HepG2 (cell line): ENCODE measurements around the gene FAS. TPM values are rescaled to one million over a fixed set of nuclear protein-coding genes. Genes with fewer than 3 reads are reported as not detected.

Experiments
- ATF7 ChIP-seq, 2 experiments: fragments of 450-650 bp in 1 of 2; sonication (generic) in 1 of 2; formaldehyde crosslinking in 1 of 2; IDR thresholded peaks; 2 replicates each; pipeline versions ENCODE4 v1.4.0 to v1.6.1; 2016 to 2020; ENCODE audit warnings: antibody characterized with exemption in 1 of 2, mild to moderate bottlenecking in 1 of 2, missing genetic modification reagents in 1 of 2
- FOXA3 ChIP-seq: IDR thresholded peaks from 2 replicates; pipeline ENCODE4 v1.6.1; 2016; ENCODE audit warnings: missing genetic modification reagents, missing compliant biosample characterization
- ISL2 ChIP-seq: sonication (generic); formaldehyde crosslinking; IDR thresholded peaks from 2 replicates; pipeline ENCODE4 v1.5.0; 2020; ENCODE audit warnings: missing genetic modification reagents
- KMT2B ChIP-seq: IDR thresholded peaks from 2 replicates; pipeline ENCODE4 v1.6.1; 2016; ENCODE audit warnings: missing genetic modification reagents, missing compliant biosample characterization
- MIER3 ChIP-seq: IDR thresholded peaks from 2 replicates; pipeline ENCODE4 v1.6.1; 2016; ENCODE audit warnings: missing compliant biosample characterization, borderline replicate concordance
- RAD51 ChIP-seq: fragments of 450-650 bp; IDR thresholded peaks from 2 replicates; pipeline ENCODE4 v1.6.1; 2016; ENCODE audit warnings: borderline replicate concordance
- SMAD1 ChIP-seq: sonication (generic); formaldehyde crosslinking; IDR thresholded peaks from 2 replicates; pipeline ENCODE4 v1.4.0; 2020; ENCODE audit warnings: missing genetic modification reagents, low read depth, mild to moderate bottlenecking, borderline replicate concordance
- SRSF1 ChIP-seq: fragments of 200-400 bp; formaldehyde crosslinking; optimal IDR thresholded peaks from 2 replicates; pipeline ENCODE3; 2017; ENCODE audit warnings: mild to moderate bottlenecking, low read depth, low read length, moderate library complexity
- TSC22D2 ChIP-seq: sonication (generic); formaldehyde crosslinking; IDR thresholded peaks from 2 replicates; pipeline ENCODE4 v1.5.1; 2020; ENCODE audit warnings: missing genetic modification reagents, mild to moderate bottlenecking, borderline replicate concordance
- ZNF296 ChIP-seq: sonication (generic); formaldehyde crosslinking; conservative IDR thresholded peaks from 2 replicates; pipeline ENCODE4 v1.5.0; 2020; ENCODE audit warnings: mild to moderate bottlenecking, missing genetic modification reagents
- ZNF629 ChIP-seq: sonication (generic); formaldehyde crosslinking; conservative IDR thresholded peaks from 2 replicates; pipeline ENCODE4 v1.5.0; 2020; ENCODE audit warnings: missing genetic modification reagents
- ZSCAN9 ChIP-seq: IDR thresholded peaks from 2 replicates; pipeline ENCODE4 v1.6.1; 2016; ENCODE audit warnings: borderline replicate concordance
- polyA plus RNA-seq, 8 experiments: library from polyadenylated mRNA; depleted of rRNA in 3 of 8; stranded (reverse) in 7 of 8; unstranded in 1 of 8; fragments of >200 nt; fragmentation: Illumina TruSeq in 4 of 8; extraction: Trizol in 4 of 8; gene quantifications; 2 replicates each; pipeline versions ENCODE4 v1.2.1 to v1.2.3, GENCODE V29; 2011 to 2016; ENCODE audit warnings: low read depth in 4 of 8, missing spikeins in 1 of 8, mixed read lengths in 1 of 8; ENCODE audit not compliant: insufficient read depth in 1 of 8
- total RNA-seq, 5 experiments: library from RNA; depleted of rRNA; stranded (reverse); fragments of >200 nt; fragmentation: Illumina TruSeq; extraction: Trizol; gene quantifications; 2 replicates each; pipeline ENCODE4 v1.2.3, GENCODE V29; 2016; ENCODE audit warnings: low read depth in 1 of 5
- TF ChIP-seq, protein P1 (sequence below): sonication (generic); formaldehyde crosslinking; IDR thresholded peaks from 2 replicates; pipeline ENCODE4 v1.5.1; 2020; ENCODE audit warnings: mild to moderate bottlenecking, missing genetic modification reagents, moderate library complexity
- TF ChIP-seq, protein P2 (sequence below): sonication (generic); formaldehyde crosslinking; IDR thresholded peaks from 2 replicates; pipeline ENCODE4 v1.5.0; 2020; ENCODE audit warnings: mild to moderate bottlenecking, missing genetic modification reagents, borderline replicate concordance
- TF ChIP-seq, protein P3 (sequence below): sonication (generic); formaldehyde crosslinking; IDR thresholded peaks from 2 replicates; pipeline ENCODE4 v1.5.1; 2020; ENCODE audit warnings: mild to moderate bottlenecking, missing genetic modification reagents, borderline replicate concordance

FAS gene
- total and polyA plus RNA-seq, 2 of the 13 experiments (the other 11 are each of a cell fraction or from before 2014, with no cell fraction given), result 5.9 to 17.9 TPM

DNA sequence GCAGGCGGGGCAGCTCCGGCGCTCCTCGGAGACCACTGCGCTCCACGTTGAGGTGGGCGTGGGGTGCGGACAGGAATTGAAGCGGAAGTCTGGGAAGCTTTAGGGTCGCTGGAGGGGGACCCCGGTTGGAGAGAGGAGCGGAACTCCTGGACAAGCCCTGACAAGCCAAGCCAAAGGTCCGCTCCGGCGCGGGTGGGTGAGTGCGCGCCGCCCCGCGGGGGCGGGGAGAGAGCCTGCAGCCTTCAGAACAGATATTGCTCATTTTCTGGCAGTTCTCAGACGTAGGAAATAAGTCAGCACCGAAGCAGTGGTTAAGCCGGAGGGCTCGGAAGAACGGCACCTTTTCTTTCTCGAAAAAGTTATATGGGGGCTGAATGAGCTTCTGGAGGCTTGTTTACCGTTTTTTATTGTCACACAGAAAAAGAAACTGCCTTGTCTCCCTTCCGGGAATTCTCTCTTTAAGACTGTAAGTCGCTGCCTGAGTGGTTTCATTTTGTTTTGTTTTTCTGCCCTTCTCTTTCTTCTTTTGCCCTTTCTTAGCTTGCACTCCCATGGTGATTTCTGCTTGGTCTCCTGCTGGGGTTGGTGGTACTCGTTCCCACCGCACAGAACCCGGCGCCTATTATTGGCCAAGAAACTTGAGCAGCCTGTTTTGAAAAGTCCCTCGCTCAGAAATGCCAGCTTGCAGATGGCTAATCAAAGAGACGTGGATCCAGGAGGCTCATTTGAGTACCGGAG, 732 bp downstream of the FAS start (continued):
- TF ChIP-seq SRSF1 (peak; percentile 11), ZNF629 (CRISPR knock-in tag) (no peak), TSC22D2 (CRISPR knock-in tag) (no peak), FOXA3 (CRISPR knock-in tag) (no peak), KMT2B (CRISPR knock-in tag) (no peak), ATF7 (IDR thresholded peaks at IDR 0.05) (no peak), ATF7 (CRISPR knock-in tag; IDR thresholded peaks at IDR 0.05) (no peak), MIER3 (CRISPR knock-in tag) (no peak), SMAD1 (CRISPR knock-in tag) (no peak), ZNF296 (no peak), ISL2 (CRISPR knock-in tag) (peak; percentile 48; the same call in 1 of the 2 replicates), RAD51 (no peak), ZSCAN9 (CRISPR knock-in tag) (no peak)
- TF ChIP-seq, protein P1, sequence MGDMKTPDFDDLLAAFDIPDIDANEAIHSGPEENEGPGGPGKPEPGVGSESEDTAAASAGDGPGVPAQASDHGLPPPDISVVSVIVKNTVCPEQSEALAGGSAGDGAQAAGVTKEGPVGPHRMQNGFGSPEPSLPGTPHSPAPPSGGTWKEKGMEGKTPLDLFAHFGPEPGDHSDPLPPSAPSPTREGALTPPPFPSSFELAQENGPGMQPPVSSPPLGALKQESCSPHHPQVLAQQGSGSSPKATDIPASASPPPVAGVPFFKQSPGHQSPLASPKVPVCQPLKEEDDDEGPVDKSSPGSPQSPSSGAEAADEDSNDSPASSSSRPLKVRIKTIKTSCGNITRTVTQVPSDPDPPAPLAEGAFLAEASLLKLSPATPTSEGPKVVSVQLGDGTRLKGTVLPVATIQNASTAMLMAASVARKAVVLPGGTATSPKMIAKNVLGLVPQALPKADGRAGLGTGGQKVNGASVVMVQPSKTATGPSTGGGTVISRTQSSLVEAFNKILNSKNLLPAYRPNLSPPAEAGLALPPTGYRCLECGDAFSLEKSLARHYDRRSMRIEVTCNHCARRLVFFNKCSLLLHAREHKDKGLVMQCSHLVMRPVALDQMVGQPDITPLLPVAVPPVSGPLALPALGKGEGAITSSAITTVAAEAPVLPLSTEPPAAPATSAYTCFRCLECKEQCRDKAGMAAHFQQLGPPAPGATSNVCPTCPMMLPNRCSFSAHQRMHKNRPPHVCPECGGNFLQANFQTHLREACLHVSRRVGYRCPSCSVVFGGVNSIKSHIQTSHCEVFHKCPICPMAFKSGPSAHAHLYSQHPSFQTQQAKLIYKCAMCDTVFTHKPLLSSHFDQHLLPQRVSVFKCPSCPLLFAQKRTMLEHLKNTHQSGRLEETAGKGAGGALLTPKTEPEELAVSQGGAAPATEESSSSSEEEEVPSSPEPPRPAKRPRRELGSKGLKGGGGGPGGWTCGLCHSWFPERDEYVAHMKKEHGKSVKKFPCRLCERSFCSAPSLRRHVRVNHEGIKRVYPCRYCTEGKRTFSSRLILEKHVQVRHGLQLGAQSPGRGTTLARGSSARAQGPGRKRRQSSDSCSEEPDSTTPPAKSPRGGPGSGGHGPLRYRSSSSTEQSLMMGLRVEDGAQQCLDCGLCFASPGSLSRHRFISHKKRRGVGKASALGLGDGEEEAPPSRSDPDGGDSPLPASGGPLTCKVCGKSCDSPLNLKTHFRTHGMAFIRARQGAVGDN, result peak; percentile 47
- TF ChIP-seq, protein P2, sequence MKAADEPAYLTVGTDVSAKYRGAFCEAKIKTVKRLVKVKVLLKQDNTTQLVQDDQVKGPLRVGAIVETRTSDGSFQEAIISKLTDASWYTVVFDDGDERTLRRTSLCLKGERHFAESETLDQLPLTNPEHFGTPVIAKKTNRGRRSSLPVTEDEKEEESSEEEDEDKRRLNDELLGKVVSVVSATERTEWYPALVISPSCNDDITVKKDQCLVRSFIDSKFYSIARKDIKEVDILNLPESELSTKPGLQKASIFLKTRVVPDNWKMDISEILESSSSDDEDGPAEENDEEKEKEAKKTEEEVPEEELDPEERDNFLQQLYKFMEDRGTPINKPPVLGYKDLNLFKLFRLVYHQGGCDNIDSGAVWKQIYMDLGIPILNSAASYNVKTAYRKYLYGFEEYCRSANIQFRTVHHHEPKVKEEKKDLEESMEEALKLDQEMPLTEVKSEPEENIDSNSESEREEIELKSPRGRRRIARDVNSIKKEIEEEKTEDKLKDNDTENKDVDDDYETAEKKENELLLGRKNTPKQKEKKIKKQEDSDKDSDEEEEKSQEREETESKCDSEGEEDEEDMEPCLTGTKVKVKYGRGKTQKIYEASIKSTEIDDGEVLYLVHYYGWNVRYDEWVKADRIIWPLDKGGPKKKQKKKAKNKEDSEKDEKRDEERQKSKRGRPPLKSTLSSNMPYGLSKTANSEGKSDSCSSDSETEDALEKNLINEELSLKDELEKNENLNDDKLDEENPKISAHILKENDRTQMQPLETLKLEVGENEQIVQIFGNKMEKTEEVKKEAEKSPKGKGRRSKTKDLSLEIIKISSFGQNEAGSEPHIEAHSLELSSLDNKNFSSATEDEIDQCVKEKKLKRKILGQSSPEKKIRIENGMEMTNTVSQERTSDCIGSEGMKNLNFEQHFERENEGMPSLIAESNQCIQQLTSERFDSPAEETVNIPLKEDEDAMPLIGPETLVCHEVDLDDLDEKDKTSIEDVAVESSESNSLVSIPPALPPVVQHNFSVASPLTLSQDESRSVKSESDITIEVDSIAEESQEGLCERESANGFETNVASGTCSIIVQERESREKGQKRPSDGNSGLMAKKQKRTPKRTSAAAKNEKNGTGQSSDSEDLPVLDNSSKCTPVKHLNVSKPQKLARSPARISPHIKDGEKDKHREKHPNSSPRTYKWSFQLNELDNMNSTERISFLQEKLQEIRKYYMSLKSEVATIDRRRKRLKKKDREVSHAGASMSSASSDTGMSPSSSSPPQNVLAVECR (CRISPR knock-in tag), result peak; percentile 28; the same call in 1 of the 2 replicates
- TF ChIP-seq, protein P3, sequence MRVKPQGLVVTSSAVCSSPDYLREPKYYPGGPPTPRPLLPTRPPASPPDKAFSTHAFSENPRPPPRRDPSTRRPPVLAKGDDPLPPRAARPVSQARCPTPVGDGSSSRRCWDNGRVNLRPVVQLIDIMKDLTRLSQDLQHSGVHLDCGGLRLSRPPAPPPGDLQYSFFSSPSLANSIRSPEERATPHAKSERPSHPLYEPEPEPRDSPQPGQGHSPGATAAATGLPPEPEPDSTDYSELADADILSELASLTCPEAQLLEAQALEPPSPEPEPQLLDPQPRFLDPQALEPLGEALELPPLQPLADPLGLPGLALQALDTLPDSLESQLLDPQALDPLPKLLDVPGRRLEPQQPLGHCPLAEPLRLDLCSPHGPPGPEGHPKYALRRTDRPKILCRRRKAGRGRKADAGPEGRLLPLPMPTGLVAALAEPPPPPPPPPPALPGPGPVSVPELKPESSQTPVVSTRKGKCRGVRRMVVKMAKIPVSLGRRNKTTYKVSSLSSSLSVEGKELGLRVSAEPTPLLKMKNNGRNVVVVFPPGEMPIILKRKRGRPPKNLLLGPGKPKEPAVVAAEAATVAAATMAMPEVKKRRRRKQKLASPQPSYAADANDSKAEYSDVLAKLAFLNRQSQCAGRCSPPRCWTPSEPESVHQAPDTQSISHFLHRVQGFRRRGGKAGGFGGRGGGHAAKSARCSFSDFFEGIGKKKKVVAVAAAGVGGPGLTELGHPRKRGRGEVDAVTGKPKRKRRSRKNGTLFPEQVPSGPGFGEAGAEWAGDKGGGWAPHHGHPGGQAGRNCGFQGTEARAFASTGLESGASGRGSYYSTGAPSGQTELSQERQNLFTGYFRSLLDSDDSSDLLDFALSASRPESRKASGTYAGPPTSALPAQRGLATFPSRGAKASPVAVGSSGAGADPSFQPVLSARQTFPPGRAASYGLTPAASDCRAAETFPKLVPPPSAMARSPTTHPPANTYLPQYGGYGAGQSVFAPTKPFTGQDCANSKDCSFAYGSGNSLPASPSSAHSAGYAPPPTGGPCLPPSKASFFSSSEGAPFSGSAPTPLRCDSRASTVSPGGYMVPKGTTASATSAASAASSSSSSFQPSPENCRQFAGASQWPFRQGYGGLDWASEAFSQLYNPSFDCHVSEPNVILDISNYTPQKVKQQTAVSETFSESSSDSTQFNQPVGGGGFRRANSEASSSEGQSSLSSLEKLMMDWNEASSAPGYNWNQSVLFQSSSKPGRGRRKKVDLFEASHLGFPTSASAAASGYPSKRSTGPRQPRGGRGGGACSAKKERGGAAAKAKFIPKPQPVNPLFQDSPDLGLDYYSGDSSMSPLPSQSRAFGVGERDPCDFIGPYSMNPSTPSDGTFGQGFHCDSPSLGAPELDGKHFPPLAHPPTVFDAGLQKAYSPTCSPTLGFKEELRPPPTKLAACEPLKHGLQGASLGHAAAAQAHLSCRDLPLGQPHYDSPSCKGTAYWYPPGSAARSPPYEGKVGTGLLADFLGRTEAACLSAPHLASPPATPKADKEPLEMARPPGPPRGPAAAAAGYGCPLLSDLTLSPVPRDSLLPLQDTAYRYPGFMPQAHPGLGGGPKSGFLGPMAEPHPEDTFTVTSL (CRISPR knock-in tag), result no peak
